ENCODE data around the gene RDM1. TPM values are rescaled to one million over a fixed set of nuclear protein-coding genes. Genes with fewer than 3 reads are reported as not detected.

Gene RDM1
- total RNA-seq, 1 experiment from 2014 or later = 4.7 TPM

GRCh38 chr17:35907691-35908090 lies 22.9 kb downstream of the RDM1 start:
- no peak for DNase-seq (ENCODE audit: low spot score)
- Mint-ChIP-seq H3K27me3 (ENCODE audit: low read depth) (peaks cover 20% of the 10 kb centered on the region), H3K36me3 (no peaks in the 10 kb centered on the region), H3K4me1 (no peaks in the 10 kb centered on the region), H3K27ac (no peak overlapping the region), H3K9me3 (peaks cover 55% of the 10 kb centered on the region), H3K4me3 (no peak overlapping the region)
- ATAC-seq = no peak
- POLR2A ChIA-PET = no interaction called here
- TF ChIP-seq SMAD4 (CRISPR knock-in tag; IDR thresholded peaks at IDR 0.05) (no peak), ELF4 (CRISPR knock-in tag; IDR thresholded peaks at IDR 0.05; ENCODE audit: low read depth) (no peak), ZNF121 (CRISPR knock-in tag; IDR thresholded peaks at IDR 0.05) (no peak), KAT7 (CRISPR knock-in tag; IDR thresholded peaks at IDR 0.05; ENCODE audit: borderline replicate concordance) (no peak), E2F5 (CRISPR knock-in tag; IDR thresholded peaks at IDR 0.05) (no peak), ATF1 (CRISPR knock-in tag; IDR thresholded peaks at IDR 0.05) (no peak), CREB1 (CRISPR knock-in tag; IDR thresholded peaks at IDR 0.05) (no peak), NFATC4 (CRISPR knock-in tag; IDR thresholded peaks at IDR 0.05) (no peak), TCF7 (CRISPR knock-in tag; IDR thresholded peaks at IDR 0.05; ENCODE audit: low read depth) (no peak), ZNF671 (CRISPR knock-in tag; IDR thresholded peaks at IDR 0.05) (no peak), IRF1 (CRISPR knock-in tag; IDR thresholded peaks at IDR 0.05) (no peak)
- CTCF ChIA-PET = no interaction called here

DNA sequence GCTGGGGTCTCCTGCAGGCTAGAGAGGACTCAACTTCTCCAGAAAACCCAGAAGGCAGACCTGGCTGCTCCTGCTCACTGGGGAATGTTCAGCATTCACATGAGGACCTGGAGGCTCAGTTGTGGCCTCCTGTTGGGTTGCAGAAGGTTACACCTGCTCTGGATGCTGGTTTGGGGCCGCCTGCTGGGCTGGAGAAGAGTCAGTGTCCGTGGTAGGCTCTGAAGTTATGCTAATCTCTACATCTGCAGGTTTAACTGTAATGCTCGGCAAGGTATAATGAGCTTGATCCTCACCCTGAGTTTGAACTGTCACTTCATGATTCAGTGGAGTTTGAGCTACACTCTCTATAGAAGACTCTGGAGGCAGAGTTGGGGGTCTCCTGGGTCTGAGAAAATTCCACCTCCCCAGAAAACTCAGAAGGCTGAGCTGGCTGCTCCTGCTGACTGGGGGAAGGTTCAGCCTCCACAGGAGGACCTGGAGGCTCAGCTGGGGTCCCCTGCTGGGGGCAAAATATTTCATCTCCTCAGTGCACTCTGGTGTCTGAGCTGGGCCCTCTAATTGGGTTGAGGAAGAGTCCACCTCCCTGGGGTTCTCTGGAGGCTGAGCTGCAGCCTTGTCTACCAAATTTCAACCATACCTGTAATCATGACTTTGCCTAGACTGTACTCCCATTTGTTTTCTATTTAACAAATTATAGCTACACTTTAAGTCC lies 23.5 kb downstream of the RDM1 start:
- H3K27ac Mint-ChIP-seq = no peak overlapping the region
- H3K4me1 Mint-ChIP-seq = no peaks in the 10 kb centered on the region
- ATAC-seq (no peak), DNase-seq (ENCODE audit: low spot score) (no peak)
- ChIA-PET CTCF (no interaction called here), POLR2A (no interaction called here)
- no peak overlapping the region for H3K4me3 Mint-ChIP-seq
- no peaks in the 10 kb centered on the region for H3K36me3 Mint-ChIP-seq
- peaks cover 51% of the 10 kb centered on the region for H3K9me3 Mint-ChIP-seq
- peaks cover 20% of the 10 kb centered on the region for H3K27me3 Mint-ChIP-seq (ENCODE audit: low read depth)
- TF ChIP-seq ZBTB21 (CRISPR knock-in tag; IDR thresholded peaks at IDR 0.05; ENCODE audit: borderline replicate concordance) (no peak), MXD4 (CRISPR knock-in tag; IDR thresholded peaks at IDR 0.05; ENCODE audit: borderline replicate concordance) (no peak), CBFB (CRISPR knock-in tag; IDR thresholded peaks at IDR 0.05; ENCODE audit: low read depth) (no peak), E2F5 (CRISPR knock-in tag; IDR thresholded peaks at IDR 0.05) (no peak), E2F4 (CRISPR knock-in tag; IDR thresholded peaks at IDR 0.05; ENCODE audit: borderline replicate concordance, low read depth) (no peak), NR2C2 (CRISPR knock-in tag; IDR thresholded peaks at IDR 0.05) (no peak), EMX1 (CRISPR knock-in tag; IDR thresholded peaks at IDR 0.05) (no peak), ZNF121 (CRISPR knock-in tag; IDR thresholded peaks at IDR 0.05) (no peak), NFATC4 (CRISPR knock-in tag; IDR thresholded peaks at IDR 0.05) (no peak), NR1H2 (CRISPR knock-in tag; IDR thresholded peaks at IDR 0.05) (no peak), ZNF317 (CRISPR knock-in tag; IDR thresholded peaks at IDR 0.05; ENCODE audit: borderline replicate concordance, low read depth) (no peak)
- TF ChIP-seq, protein P1, sequence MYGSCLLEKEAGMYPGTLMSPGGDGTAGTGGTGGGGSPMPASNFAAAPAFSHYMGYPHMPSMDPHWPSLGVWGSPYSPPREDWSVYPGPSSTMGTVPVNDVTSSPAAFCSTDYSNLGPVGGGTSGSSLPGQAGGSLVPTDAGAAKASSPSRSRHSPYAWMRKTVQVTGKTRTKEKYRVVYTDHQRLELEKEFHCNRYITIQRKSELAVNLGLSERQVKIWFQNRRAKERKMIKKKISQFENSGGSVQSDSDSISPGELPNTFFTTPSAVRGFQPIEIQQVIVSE (CRISPR knock-in tag; IDR thresholded peaks at IDR 0.05; ENCODE audit: borderline replicate concordance) = no peak
- TF ChIP-seq, protein P2, sequence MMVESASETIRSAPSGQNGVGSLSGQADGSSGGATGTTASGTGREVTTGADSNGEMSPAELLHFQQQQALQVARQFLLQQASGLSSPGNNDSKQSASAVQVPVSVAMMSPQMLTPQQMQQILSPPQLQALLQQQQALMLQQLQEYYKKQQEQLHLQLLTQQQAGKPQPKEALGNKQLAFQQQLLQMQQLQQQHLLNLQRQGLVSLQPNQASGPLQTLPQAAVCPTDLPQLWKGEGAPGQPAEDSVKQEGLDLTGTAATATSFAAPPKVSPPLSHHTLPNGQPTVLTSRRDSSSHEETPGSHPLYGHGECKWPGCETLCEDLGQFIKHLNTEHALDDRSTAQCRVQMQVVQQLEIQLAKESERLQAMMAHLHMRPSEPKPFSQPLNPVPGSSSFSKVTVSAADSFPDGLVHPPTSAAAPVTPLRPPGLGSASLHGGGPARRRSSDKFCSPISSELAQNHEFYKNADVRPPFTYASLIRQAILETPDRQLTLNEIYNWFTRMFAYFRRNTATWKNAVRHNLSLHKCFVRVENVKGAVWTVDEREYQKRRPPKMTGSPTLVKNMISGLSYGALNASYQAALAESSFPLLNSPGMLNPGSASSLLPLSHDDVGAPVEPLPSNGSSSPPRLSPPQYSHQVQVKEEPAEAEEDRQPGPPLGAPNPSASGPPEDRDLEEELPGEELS (CRISPR knock-in tag; IDR thresholded peaks at IDR 0.05) = no peak
- TF ChIP-seq, protein P3, sequence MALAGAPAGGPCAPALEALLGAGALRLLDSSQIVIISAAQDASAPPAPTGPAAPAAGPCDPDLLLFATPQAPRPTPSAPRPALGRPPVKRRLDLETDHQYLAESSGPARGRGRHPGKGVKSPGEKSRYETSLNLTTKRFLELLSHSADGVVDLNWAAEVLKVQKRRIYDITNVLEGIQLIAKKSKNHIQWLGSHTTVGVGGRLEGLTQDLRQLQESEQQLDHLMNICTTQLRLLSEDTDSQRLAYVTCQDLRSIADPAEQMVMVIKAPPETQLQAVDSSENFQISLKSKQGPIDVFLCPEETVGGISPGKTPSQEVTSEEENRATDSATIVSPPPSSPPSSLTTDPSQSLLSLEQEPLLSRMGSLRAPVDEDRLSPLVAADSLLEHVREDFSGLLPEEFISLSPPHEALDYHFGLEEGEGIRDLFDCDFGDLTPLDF (CRISPR knock-in tag; IDR thresholded peaks at IDR 0.05) = no peak
- TF ChIP-seq, protein P4, sequence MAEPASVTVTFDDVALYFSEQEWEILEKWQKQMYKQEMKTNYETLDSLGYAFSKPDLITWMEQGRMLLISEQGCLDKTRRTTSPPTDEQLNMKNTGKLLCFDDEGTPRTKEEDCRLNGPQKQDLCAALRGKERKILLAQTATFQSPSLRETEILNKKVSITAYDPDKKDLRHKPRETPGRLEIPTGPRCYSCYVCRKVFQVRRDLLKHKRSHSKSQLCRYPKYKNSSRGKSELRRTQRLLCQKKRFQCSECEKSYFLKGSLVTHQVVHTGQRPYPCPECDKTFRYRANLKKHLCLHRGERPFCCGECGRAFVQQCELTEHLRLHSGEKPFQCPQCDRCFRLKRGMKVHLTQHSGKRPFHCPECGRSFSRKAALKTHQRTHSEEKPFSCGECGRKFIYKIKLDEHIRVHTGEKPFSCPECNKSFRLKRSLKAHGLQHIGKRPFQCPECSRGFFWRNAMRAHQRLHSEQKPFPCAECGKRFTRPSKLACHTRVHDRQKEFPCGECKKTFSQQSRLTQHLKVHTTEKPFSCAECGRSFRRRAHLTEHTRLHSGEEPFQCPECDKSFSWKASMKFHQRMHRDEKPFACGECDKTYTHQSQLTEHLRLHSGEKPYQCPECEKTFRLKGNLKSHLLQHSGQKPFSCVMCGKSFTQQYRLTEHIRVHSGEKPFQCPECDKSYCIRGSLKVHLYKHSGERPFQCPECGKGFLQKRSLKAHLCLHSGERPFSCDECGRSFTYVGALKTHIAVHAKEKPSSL (CRISPR knock-in tag; conservative IDR thresholded peaks at IDR 0.05) = no peak
- TF ChIP-seq, protein P5, sequence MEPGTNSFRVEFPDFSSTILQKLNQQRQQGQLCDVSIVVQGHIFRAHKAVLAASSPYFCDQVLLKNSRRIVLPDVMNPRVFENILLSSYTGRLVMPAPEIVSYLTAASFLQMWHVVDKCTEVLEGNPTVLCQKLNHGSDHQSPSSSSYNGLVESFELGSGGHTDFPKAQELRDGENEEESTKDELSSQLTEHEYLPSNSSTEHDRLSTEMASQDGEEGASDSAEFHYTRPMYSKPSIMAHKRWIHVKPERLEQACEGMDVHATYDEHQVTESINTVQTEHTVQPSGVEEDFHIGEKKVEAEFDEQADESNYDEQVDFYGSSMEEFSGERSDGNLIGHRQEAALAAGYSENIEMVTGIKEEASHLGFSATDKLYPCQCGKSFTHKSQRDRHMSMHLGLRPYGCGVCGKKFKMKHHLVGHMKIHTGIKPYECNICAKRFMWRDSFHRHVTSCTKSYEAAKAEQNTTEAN (CRISPR knock-in tag; IDR thresholded peaks at IDR 0.05) = no peak
